H9 (cell line): Measurements from ENCODE around the gene FLVCR2. TPM values are rescaled to one million over a fixed set of nuclear protein-coding genes. Genes with fewer than 3 reads are reported as not detected.

Experiments used
- DNase-seq: peaks from one replicate; pipeline ENCODE4 v3.0.0-alpha.2; 2017
- H2AFZ ChIP-seq: one replicate; pipeline ENCODE4 v1.6.1; 2013; ENCODE audit warnings: mild to moderate bottlenecking, low read length, control low read depth, moderate library complexity
- H2AK5ac ChIP-seq: 2 replicates; pipeline ENCODE4 v1.6.1; 2013; ENCODE audit warnings: low read length, control low read depth, mixed read lengths; ENCODE audit not compliant: insufficient read length
- H2BK120ac ChIP-seq: one replicate; pipeline ENCODE4 v1.6.1; 2013; ENCODE audit warnings: low read depth, mild to moderate bottlenecking, low read length, control low read depth, inconsistent platforms; ENCODE audit not compliant: poor library complexity, severe bottlenecking
- H2BK12ac ChIP-seq: 2 replicates; pipeline ENCODE4 v1.6.1; 2013; ENCODE audit warnings: low read length, control low read depth, mixed read lengths, low read depth; ENCODE audit not compliant: insufficient read length
- H2BK15ac ChIP-seq: 2 replicates; pipeline ENCODE4 v1.6.1; 2013; ENCODE audit warnings: low read depth, low read length, control low read depth
- H2BK20ac ChIP-seq: one replicate; pipeline ENCODE4 v1.6.1; 2013; ENCODE audit warnings: low read depth, mild to moderate bottlenecking, low read length, control low read depth, inconsistent platforms; ENCODE audit not compliant: poor library complexity, severe bottlenecking
- H2BK5ac ChIP-seq: 2 replicates; pipeline ENCODE4 v1.6.1; 2013; ENCODE audit warnings: low read length, control low read depth, mixed read lengths; ENCODE audit not compliant: insufficient read length
- H3K14ac ChIP-seq: 2 replicates; pipeline ENCODE4 v1.6.1; 2013; ENCODE audit warnings: low read length, control low read depth; ENCODE audit not compliant: insufficient read depth
- H3K18ac ChIP-seq: 2 replicates; pipeline ENCODE4 v1.6.1; 2013; ENCODE audit warnings: low read depth, mild to moderate bottlenecking, mixed read lengths, low read length, control low read depth; ENCODE audit not compliant: insufficient read length
- H3K23ac ChIP-seq: 2 replicates; pipeline ENCODE4 v1.6.1; 2013; ENCODE audit warnings: low read length, control low read depth, mixed read lengths, low read depth; ENCODE audit not compliant: insufficient read length
- H3K23me2 ChIP-seq: 2 replicates; pipeline ENCODE4 v1.6.1; 2013; ENCODE audit warnings: low read depth, mild to moderate bottlenecking, mixed read lengths, low read length, control low read depth; ENCODE audit not compliant: insufficient read length, poor library complexity, severe bottlenecking
- H3K27ac ChIP-seq: 2 replicates; pipeline ENCODE4 v1.5.1; 2013; ENCODE audit warnings: low read length, control low read depth, mixed read lengths, low read depth; ENCODE audit not compliant: insufficient read length
- H3K27me3 ChIP-seq: 2 replicates; pipeline ENCODE4 v1.6.1; 2013; ENCODE audit warnings: low read length, control low read depth, inconsistent platforms; ENCODE audit not compliant: insufficient read depth
- H3K4ac ChIP-seq: 2 replicates; pipeline ENCODE4 v1.6.1; 2013; ENCODE audit warnings: low read depth, mild to moderate bottlenecking, control low read depth, inconsistent platforms, low read length, moderate library complexity
- H3K4me1 ChIP-seq: 2 replicates; pipeline ENCODE4 v1.6.1; 2013; ENCODE audit warnings: low read length, control low read depth, inconsistent platforms; ENCODE audit not compliant: insufficient read depth
- H3K4me2 ChIP-seq: 2 replicates; pipeline ENCODE4 v1.6.1; 2013; ENCODE audit warnings: low read length, control low read depth, mixed read lengths; ENCODE audit not compliant: insufficient read length, insufficient read depth
- H3K56ac ChIP-seq: 2 replicates; pipeline ENCODE4 v1.6.1; 2013; ENCODE audit warnings: low read depth, mild to moderate bottlenecking, mixed read lengths, low read length, control low read depth; ENCODE audit not compliant: insufficient read length
- H3K79me1 ChIP-seq: 2 replicates; pipeline ENCODE4 v1.6.1; 2013; ENCODE audit warnings: low read depth, mild to moderate bottlenecking, moderate library complexity, low read length, control low read depth, inconsistent platforms; ENCODE audit not compliant: insufficient read depth, poor library complexity, severe bottlenecking
- H3K79me2 ChIP-seq: 2 replicates; pipeline ENCODE4 v1.6.1; 2013; ENCODE audit warnings: low read length, control low read depth, inconsistent platforms; ENCODE audit not compliant: insufficient read depth
- H3K9ac ChIP-seq: 2 replicates; pipeline ENCODE4 v1.6.1; 2013; ENCODE audit warnings: low read length, control low read depth, mixed read lengths; ENCODE audit not compliant: insufficient read length; ENCODE audit errors: extremely low read depth
- H3K9me3 ChIP-seq: one replicate; pipeline ENCODE4 v1.6.1; 2013; ENCODE audit warnings: low read depth, low read length, inconsistent platforms; ENCODE audit not compliant: control insufficient read depth
- H3T11ph ChIP-seq: one replicate; pipeline ENCODE4 v1.6.1; 2013; ENCODE audit warnings: mild to moderate bottlenecking, low read length, control low read depth, inconsistent platforms
- H4K20me1 ChIP-seq: one replicate; pipeline ENCODE4 v1.6.1; 2013; ENCODE audit not compliant: control insufficient read depth, insufficient read length, insufficient read depth
- H4K5ac ChIP-seq: 2 replicates; pipeline ENCODE4 v1.6.1; 2013; ENCODE audit warnings: low read depth, mild to moderate bottlenecking, mixed read lengths, low read length, control low read depth; ENCODE audit not compliant: insufficient read length
- H4K8ac ChIP-seq: replicated peaks from 2 replicates; pipeline ENCODE4 v1.6.1; 2013; ENCODE audit warnings: low read length, control low read depth, mixed read lengths, low read depth; ENCODE audit not compliant: insufficient read length
- H4K91ac ChIP-seq: 2 replicates; pipeline ENCODE4 v1.6.1; 2013; ENCODE audit warnings: low read depth, mild to moderate bottlenecking, moderate library complexity, mixed read lengths, low read length, control low read depth; ENCODE audit not compliant: insufficient read length
- H3K27ac Mint-ChIP-seq, 3 experiments: 2 replicates in 2 of 3; 3 replicates in 1 of 3; pipeline ENCODE4 v1.8.0; 2020 to 2021; ENCODE audit warnings: mixed read lengths in 3 of 3, mild to moderate bottlenecking in 1 of 3, moderate library complexity in 1 of 3
- H3K27me3 Mint-ChIP-seq: 2 replicates; pipeline ENCODE4 v1.8.0; 2021; ENCODE audit warnings: low read depth, mild to moderate bottlenecking, moderate library complexity, mixed read lengths
- H3K36me3 Mint-ChIP-seq, 3 experiments: 2 replicates in 2 of 3; 3 replicates in 1 of 3; pipeline ENCODE4 v1.8.0; 2020 to 2021; ENCODE audit warnings: low read depth in 3 of 3, mixed read lengths in 3 of 3; ENCODE audit not compliant: insufficient read depth in 1 of 3
- H3K4me1 Mint-ChIP-seq, 2 experiments: 2 replicates each; pipeline ENCODE4 v1.8.0; 2020; ENCODE audit warnings: mixed read lengths in 2 of 2
- H3K4me3 Mint-ChIP-seq, 2 experiments: 2 replicates in 1 of 2; 3 replicates in 1 of 2; pipeline ENCODE4 v1.8.0; 2020 to 2021; ENCODE audit warnings: mild to moderate bottlenecking in 2 of 2, mixed read lengths in 2 of 2, moderate library complexity in 1 of 2
- H3K9me3 Mint-ChIP-seq, 2 experiments: 2 replicates in 1 of 2; 3 replicates in 1 of 2; pipeline ENCODE4 v1.8.0; 2020; ENCODE audit warnings: mild to moderate bottlenecking in 2 of 2, mixed read lengths in 2 of 2, moderate library complexity in 1 of 2
- CTCF ChIP-seq: fragments of 200-600 bp; sonication (generic); conservative IDR thresholded peaks from 3 replicates; pipeline ENCODE4 v1.8.0; 2021; ENCODE audit warnings: antibody characterized with exemption, mild to moderate bottlenecking
- total RNA-seq: library from RNA; stranded (reverse); gene quantifications from 2 replicates; pipeline ENCODE4 v1.2.1, GENCODE V29; 2021

Gene FLVCR2
- total RNA-seq, 1 experiment from 2014 or later = 7.1 TPM

GRCh38 chr14:75591987-75592575 is 13.7 kb downstream of the FLVCR2 start:
- Histone ChIP-seq H3K9ac (no peak overlapping the region), H3K4ac (no peak overlapping the region), H3K4me1 (no peaks in the 10 kb centered on the region), H2BK12ac (no peak overlapping the region), H4K5ac (no peak overlapping the region), H3K27ac (no peak overlapping the region), H3T11ph (no peak overlapping the region), H4K20me1 (no peaks in the 10 kb centered on the region), H2BK20ac (no peak overlapping the region), H3K14ac (no peak overlapping the region), H3K56ac (no peak overlapping the region), H4K8ac (no peak overlapping the region), H3K79me2 (no peaks in the 10 kb centered on the region), H3K18ac (no peak overlapping the region), H3K23me2 (no peaks in the 10 kb centered on the region), H4K91ac (no peak overlapping the region), H2AK5ac (no peak overlapping the region), H3K23ac (no peak overlapping the region), H3K27me3 (no peaks in the 10 kb centered on the region), H2BK15ac (no peak overlapping the region), H3K4me2 (no peak overlapping the region), H2BK5ac (no peak overlapping the region), H2BK120ac (no peak overlapping the region), H2AFZ (no peak overlapping the region), H3K79me1 (no peaks in the 10 kb centered on the region), H3K9me3 (peaks cover 6% of the 10 kb centered on the region)
- Mint-ChIP-seq H3K4me3 (no peak overlapping the region), H3K27ac (no peak overlapping the region), H3K36me3 (peaks cover 6 to 10% (median 7%) of the 10 kb centered on the region in 3 experiments), H3K4me1 (peaks cover 6% of the 10 kb centered on the region in 2 experiments; a peak in 3 of 4 replicates), H3K9me3 (peaks cover 16 to 23% of the 10 kb centered on the region in 2 experiments; a peak in 4 of 5 replicates), H3K27me3 (no peaks in the 10 kb centered on the region; the same call in 1 of the 2 replicates)
- no peak for TF ChIP-seq CTCF
- DNase-seq = no peak
